GM19372 (cell line): ENCODE measurements around the gene KRT35.

Source experiments
- ATAC-seq: cut with Tn5 transposase; IDR thresholded peaks from one replicate; pipeline ENCODE4 v1.9.1; 2021; ENCODE audit warnings: mild to moderate bottlenecking, low read depth, moderate library complexity; ENCODE audit not compliant: unreplicated experiment

KRT35 gene

DNA sequence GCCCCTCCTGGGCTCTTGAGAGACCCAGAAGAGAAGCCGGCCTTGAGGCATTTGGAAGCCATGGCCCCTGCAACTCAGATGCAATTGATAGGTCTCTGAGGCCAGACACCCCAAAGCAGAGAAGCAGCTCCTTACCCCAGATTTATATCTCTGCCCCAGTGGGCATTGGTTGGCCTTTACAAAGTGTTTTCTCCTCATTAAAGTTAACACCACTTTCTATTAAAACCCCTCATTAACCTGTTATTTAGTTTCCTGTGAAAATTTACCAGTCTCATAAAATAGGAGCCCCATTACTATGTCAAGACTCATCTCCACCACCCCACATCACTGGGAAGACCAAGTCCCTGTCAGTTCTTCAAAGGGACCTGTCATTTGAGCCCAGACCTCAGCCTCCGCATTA, at the start of gene KRT35:
Gene KRT35, minus strand, starts transcription at position 116 of the 400 bp plus-strand sequence. Its CDS starts 54 bp downstream, at position 62.
- ATAC-seq = no peak

DNA sequence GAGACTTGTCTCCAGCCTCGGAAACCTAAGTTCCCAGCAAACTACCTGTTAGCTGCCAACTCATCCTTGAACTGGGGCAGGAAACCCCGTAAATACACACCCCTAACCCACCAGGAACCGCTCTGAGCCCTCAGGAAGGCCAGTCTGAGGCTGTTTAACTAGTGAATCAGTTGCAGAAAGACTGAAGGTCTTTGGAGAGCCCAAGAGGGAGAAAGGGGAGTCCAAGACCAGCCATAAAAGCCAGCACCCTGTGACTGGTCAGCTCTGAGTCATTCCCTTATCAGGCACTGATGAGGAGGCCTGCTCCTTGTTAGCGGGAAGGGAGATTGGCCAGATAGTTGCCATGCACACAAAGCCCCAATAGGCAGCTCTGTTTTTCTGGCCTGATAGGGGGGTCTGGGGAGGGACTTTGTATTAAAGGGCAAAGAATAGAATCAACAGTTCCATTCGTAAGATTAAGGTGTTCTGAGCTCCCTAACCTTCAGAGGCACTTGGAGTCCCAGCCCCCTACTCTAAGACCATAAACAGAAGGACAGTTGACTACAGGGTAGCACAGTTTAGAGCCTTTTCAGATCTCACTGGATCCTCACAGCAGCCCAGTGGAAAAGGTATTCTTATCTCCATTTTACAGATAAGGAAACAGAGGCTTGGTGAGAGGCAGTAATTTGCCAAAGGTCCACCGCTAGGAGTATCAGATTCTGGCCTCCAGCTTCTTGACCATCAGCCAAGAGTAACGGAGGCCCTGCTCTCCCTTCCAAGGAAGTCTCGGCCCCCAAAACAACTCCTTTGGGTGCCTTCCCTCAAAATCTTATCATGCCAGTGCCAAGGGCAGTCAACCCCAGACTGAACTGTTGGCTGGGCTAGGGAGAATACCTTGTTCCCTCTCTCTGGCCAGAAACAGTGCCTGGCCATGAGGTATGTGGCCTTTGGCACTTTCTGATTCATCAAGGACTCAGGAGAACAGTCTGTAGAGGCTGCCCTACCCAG, 49.4 kb upstream of the KRT35 start:
- ATAC-seq = no peak

DNA sequence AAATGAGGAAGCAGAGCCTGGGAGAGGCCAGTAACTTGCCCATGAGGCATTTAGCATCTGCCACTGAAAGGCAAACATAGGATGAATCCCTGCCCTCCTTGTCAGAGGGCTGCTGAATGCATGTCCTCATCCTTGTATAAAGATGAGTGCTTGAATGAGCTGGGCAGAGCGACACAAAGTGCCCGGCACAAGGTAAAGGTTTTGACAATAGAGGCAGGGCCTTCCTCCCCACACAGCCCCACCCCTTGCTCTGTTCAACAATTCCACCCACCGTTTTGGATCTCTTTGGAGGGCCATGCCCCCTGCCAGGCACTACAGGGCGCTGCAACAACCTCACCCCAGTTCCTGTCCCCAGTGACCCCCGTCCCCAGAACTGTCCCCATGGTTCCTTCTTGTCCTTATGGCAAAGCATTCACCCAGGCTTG, 48.6 kb upstream of the KRT35 start:
- no peak for ATAC-seq

DNA sequence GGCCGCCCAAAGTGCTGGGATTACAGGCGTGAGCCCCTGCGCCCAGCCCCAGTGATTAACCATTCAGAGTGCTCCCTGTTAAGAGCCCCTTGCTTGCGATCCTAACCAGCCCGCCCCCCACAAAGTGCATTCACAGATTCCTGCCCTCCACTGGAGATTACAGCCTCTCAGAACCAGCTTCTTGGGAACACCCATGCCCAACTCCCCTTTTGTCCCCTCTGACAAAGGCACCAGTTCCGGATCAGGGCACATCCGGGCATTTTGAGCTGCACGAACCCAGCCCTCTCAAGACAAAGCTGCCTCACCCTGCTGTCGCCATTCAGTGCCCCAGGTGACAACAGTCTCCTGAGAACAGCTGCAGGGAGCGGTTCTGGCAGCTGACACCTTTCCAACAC, 48.0 kb upstream of the KRT35 start:
- no peak for ATAC-seq

DNA sequence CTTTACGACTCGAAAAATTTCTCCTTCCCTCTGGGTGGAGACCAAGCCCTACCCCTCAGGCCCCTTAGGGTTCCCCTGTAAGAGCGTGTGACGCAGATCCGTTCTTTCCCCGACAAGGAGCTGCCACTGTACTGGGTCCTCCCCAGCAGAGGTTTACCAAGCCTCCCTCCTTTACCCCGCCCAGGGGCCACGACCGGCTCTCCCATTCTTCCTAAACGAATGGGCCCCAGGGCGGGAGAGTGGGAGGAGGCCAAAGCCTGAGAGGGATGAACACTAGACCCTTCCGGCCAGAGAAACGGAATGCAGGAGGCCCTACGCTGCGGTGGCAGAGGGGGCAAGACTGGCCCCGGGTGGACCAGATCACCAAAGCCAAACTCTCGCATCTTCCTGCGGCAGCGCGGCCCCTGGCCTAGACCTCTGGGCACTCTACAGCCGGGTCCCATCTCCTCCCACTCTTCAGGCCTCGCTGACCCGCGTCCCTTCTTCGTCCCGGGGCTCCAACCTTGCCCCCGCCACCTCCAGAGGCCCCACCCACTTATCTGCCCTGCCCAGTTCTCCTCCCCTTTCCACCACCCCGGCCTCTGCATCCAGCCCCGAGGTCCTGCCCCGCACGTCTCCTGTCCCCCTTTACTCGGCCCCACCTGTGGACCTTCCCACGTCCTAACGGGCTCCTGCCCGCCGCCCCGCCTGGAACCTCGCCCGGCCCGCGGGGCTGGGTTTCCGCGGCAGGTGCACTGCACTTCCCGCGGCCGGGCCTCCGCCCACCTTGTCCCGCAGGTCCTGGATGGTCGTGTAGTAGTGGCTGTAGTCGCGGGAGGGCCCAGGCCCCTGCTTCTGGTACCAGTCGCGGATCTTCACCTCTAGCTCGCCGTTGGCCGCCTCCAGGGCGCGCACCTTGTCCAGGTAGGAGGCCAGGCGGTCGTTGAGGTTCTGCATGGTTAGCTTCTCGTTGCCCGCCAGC, 46.4 kb upstream of the KRT35 start:
- ATAC-seq = no peak

DNA sequence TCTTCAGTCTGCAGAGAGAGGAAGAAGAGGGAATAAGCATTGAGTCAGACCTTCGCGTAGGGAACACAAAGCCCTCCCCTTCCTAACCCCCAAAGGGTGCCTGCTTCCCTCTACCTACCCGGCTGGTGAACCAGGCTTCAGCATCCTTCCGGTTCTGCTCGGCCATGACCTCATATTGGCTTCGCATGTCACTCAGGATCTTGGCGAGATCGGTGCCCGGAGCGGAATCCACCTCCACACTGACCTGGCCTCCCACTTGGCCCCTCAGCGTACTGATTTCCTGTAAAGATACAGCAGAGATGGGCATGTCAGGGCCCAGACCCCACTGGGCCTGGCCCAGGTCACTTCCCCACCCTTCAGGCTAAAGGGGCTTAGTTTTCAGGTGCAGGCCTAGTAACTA, 43.3 kb upstream of the KRT35 start:
- no peak for ATAC-seq

DNA sequence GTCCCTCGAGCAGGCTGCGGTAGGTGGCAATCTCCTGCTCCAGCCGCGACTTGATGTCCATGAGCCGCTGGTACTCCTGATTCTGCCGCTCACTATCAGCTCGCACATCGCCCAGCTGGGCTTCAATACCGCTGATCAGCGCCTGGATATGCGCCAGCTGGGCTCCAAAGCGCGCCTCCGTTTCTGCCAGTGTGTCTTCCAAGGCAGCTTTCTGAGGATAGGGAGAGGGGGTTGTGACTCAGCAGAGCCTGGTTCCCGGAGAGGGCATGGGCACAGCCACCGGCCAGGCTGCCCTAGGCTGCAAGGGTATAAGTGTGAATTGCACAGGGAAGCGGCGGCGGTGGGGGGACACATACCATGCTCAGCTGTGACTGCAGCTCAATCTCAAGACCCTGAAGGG, 42.8 kb upstream of the KRT35 start:
- no peak for ATAC-seq

DNA sequence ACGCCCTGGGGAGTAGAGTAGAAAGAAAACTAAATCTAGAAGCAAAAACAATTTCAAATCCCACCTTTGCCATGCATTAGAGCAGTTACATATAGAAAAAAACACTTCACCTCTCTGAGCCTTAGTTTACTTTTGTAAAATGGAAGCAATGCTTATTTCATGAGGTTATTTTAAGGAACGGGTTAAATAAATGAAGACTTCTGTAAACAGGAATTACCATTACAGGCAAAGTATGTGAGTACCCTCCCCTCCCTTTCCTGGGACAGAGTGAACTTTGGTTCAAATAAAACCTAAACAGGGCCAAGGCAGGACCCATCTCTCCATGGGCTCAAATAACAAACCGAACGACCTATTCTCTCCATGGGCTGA, 42.3 kb upstream of the KRT35 start:
- ATAC-seq = no peak

DNA sequence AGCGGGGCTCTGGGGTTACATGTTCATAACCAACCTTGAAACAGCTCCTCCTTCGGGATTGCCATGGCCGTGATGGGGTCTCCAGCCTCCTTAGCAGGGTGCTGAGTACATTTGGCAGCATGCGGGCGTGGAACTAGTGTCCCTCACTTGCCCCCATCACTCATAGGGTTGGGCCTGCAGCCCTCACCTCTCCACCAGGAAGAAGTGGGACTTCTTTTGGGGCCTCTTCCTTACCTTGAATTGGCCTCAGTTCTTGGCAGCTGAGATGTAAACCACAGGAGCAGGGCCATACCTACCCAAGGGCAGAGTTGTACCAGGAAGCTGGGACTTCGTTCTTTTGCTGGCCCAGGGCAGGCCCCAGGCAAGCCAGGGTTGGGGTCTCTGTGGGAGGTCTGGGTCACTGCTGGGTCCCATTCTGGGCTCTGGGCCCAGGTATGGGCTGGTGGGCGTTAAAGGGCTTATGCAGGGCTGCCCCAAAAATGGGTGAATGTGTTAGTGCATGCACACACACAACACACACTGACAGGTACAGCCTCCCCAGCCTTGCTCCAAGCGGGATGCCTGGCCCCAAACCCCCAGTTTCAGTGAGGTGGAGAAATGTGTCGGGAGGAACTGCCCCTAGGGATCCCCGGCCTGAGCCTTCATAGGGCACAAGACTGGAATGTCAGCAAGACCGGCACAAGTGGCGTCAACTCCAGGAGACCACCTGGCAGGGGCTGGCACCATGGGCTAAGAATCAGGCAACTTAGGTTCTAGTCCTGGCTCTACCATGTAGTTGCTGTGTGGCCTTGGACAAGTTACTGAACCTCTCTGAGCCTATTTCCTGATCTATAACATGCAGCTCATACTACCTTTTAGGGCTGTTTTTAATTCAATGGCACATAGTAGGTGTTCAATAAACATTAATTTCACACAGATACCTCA, 41.6 kb upstream of the KRT35 start:
- no peak for ATAC-seq

DNA sequence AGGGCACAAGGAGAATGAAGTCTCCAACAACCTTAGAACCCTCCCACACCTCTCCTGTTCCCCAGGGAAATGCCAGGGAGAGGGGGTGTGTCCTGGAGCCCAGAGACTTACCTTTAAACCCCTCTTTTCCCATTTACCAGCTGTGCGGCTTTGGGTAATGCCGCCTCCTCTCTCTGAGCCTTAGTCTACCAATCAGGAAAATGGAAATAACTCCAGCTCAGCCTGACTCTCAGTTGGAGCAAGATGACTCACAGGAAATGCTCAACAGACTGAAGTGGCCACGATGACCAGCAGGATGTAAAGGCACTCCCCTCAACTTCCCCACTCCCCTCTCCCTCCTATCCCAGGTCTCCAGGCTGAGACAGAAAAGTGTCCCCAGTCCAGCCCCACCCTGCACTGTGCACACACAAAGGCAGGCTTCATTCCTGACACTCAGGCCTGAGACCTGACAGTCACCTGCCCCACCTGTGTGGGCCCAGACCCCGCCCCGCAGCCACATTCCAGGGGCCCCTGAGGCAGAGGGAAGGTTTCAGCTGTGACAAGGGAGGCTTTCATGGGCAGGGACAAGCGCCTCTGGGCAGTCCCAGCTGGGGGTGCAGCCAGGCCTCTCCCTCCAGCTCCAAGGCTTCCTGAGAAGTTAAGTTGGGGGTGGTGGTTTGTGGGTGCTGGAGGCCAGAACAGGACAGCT, 40.8 kb upstream of the KRT35 start:
- no peak for ATAC-seq

DNA sequence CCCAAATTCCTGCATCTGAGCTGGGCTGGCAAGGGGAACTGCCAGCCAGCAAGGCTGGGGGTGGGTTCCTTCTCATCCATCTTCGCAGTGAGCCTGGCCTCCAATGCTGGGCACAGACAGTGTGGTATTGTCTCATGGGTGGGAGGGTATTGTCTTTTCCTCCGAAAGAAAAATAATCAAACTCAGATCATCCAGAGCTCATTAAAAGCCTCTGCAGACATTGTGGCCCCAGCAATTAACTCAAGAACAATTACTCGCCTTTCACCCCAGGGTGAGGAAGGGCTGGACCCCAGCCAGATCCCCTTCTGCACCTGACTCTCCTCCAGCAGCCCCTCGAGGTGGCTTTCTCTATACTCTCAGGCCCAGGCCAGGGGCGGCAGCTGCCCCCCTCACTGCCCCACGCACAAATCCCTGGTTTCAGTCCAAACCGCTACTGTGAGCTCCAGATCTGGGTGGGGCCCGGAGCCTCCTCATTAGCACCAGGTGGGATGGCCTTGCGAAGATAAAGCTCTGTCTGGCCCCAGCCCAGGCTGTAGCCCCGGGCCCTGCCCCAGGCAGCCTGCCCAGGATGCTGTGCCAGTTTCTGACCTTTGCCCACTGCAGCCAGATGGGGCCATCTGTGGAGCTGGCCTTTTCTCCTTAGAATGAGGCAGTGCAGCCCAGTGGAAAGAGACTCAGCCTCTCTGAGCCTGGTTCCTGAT, 40.0 kb upstream of the KRT35 start:
- ATAC-seq = no peak

DNA sequence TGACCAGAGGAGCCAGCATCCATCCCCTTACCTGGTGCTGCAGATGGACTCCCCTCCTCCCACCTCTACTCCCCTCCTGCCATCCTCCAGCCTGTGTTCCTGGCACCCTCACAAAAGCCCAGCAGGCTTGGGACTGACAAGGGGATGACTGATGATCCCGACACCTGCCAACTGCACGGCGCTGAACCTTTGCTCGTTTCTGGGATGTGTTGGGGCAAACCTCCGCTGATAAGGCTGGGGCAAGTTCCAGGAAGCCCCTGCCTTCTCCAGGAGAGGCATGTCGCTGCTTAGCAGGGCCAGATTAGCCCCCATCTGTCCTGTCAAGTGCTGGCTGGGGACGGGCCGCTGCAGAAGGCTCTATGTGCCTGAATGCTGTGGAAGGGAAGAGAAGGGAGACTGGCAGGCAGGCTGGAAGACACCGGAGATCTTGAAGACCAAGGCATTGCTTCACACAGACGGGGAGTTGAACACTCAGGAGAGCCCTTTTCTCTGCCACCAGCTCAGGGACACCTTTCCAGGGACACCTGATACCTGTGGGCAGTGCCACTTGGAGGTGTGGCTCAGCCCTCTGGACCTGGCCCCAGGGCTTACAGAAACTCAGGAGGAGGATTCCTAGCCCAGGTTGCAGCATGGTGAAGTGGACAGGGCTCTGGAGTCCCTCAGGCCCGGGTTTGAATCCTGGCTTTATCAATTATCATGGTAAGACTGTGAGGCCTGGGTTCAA, 38.7 kb upstream of the KRT35 start:
- no peak for ATAC-seq

DNA sequence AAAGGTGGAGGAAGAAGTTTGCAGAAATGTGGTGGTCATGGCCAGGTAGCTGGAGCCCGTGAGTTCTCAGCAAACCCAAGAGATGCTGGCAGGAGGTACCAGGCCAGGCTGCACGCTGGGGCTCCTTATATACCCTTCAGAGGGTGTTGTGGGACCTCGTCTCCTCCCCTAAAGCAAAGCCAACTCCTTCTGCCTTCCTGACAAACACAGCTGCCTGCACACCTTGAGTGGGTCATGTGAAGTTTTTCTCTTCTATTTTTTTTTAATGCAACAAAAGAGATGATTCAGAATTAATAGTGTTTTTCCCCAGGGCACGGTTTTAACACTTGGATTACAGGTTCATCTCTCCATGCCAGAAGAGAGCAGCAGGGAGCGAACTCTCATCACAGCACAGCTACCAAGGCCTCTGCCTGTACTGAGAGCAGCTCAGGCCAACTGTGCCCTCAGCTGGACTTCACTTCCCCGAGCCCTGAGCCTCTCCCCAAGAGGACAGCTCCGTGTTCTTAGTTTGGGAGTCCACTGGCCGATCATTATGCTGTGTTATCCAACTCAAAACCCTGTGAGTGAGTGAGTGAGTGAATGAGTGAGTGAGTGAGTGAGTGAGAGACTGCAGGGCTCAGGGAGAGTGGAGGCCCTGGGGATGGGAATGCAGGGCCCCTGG, 38.0 kb upstream of the KRT35 start, which contains the start of gene KRT15:
Gene KRT15, minus strand, starts transcription at position 102 of the 661 bp plus-strand sequence. Its CDS starts 63 bp downstream, at position 39.
- no peak for ATAC-seq

DNA sequence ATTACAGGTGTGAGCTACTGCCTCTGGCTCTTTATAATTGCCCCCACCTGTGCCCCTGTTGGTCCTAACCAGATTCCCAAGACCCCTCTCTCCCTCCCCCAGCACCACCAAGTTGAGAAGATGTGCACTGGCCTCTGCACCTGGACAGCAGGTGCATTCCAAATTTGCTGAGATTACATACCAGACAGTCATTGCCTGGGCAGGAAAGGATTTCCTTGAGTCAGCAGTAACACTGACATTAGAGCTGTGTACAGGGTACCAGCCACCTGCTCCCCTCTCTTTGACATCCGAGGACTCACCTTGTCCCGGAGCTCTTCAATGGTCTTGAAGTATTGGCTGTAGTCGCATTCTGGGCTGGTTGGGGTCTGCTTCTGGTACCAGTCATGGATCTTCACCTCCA, 37.1 kb upstream of the KRT35 start:
- no peak for ATAC-seq

DNA sequence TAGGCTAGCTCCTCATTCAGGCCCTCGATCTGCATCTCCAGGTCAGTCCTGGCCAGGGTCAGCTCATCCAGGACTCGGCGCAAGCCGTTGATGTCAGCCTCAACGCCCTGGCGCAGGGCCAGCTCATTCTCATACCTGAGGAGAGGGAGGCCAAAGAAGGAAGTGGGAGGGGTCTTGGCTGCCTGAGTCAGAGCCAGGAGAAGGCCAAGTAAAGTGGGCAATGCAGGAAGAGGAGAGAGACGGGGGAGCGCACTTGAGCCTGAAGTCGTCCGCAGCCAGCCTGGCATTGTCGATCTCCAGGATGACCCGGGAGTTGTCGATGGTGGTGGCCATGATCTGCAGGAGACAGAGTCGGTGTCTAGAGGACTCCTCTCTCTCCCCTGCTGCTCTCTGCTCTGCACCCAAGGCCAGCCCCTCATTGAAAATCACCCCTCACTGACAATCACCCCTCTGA, 35.9 kb upstream of the KRT35 start:
- no peak for ATAC-seq

DNA sequence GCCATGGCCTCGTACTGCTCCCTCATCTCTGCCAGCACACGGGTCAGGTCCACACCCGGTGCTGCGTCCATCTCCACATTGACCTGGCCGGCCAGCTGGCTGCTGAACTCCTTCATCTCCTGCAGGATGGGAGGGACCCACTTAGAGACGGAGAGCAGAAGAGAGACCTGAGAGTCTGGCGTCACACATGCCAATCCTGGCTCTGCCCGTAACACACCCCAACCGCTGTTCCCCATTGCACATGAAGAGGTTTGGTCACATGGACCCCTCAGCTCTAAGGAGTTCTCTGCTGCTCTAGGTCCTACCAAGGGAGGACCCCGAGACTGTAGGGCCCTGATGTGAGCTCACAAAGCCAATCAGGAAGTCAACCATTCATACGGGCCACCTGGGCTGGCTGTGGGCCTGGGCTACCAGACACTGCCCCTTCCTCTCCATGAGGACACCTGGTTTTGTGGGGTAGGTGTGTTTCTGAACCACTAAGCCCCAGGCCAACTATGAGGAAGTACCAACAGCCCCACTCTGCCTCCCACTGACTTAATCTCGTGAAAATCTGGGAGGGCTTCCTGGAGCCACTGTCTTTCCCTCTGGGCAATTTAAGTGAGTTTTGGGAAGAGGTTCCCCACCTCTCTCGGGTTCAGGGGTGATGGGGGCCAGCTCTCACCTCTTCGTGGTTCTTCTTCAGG, 35.3 kb upstream of the KRT35 start:
- ATAC-seq = no peak

DNA sequence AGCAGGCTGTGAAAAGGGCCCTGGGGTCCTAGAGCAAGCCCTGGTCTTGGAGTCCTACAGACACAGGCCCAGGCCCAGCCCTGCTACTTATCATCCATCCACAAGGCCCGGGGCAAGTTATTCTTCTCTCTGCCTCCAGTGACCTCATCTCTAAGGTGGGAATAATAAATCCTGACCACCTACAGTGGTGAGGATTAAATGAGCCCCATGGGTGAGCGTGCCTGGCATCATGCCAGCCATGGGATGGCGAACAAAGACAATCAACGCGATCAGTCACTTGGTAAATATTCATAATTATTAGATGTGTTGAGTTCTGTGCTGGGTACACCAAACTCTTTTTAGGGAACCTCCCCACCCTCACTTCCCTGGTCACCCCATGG, 32.2 kb upstream of the KRT35 start:
- ATAC-seq = no peak
